ENCODE measurements around the gene MYNN.

Gene MYNN

DNA sequence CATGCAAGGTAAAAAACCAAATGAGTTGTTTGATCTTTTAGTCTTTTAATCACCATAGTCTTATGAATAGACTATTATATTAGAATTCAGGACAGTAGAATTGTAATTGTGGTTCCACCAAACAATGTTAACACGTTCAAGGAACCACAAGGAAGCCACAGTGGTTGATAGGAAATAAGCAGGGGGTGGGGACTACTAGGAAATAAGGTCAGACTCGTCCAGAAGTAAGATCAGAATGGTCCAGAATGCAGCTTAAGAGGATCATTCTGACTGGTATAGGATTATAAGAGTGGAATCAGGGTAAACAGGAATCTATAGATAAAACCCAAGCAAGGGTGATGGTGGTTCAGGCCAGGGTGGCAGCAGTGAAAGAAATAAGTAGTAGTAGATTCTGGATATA lies 7.5 kb downstream of the MYNN start:
- DNase-seq = no peak

DNA sequence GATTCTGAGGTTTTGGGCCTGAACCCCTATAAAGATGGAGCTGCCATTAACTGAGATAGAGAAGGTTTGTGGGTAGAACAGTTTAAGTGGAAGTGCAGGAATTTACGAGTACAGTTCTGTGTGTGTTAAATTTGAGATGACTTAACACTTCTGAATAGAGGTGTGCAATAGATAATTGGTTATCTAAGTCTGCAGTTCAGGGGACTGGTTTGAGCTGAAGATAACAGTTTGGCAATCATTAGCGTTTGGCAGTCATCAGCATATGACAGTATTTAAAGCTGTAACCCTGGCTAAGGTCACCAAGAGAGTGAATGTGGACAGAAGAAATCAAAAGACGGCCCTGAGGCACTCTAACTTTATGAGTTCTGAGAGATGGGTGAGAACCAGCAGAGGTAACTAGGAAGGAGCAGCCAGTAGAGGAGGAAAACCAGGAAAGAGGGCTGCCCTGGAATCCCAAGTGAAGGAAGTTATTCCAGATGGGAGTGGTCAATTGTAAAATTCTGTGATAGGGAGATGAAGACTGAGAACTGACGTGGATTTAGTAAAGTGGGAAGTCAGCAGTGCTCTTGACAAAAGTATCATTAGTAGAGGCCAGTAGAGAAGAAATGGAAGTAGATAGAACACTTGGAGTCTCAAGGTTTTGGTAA lies 8.1 kb downstream of the MYNN start:
- no peak for DNase-seq

DNA sequence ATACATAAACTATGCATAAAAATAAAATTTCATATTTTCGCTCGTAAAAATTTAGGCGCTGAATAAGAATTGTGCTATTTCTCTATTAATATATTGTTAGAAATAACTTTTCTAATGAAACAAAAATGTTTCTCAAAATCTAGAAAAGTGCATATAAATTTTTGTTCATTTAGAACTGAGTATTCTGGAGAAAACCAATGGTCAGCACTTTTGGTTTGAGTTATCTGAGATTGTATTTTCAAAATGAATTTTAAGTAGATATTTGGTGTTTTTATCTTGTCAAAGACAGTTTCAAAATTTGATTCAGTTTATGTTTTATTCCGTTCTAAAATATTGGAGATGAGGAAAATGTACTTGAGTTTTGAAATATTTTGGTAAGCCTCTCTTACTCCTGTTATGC lies 13.9 kb downstream of the MYNN start:
- no peak for DNase-seq

DNA sequence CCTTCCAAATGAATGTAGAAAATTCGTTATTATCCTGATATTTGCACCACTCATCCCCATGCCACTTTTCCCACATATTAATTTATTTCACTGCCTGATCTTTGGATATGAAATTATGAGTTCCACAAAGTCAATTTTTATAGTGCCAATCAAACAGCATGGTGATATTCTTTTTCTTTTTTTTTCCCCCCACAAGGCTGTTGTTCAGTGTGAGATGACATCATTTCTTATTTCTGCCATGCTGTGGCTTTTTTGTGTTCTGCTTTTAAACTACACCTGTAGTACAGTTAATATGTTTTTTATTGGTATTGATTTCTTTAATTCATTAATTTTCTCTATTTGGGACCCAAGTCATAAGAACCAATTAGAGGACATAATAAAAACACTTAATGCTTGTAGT lies 14.6 kb downstream of the MYNN start:
- DNase-seq = no peak

DNA sequence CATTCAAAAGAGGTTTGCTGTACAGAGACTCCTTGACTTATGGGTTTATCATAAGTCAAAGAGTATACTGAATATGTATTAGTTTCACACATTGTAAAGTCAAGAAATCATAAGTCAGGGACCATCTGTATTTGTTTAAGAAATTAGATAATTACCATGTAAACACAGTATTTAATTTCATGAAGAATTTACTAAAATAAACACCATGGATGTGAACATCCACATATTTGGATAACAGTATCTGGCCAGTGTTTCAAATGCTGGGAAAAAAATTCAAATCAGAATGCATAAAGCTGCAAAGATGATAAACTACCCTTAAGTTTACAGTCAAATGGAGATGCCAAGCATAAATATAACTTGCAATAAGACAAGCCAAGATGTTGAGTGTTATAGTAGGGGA lies 17.0 kb downstream of the MYNN start:
- no peak for DNase-seq

DNA sequence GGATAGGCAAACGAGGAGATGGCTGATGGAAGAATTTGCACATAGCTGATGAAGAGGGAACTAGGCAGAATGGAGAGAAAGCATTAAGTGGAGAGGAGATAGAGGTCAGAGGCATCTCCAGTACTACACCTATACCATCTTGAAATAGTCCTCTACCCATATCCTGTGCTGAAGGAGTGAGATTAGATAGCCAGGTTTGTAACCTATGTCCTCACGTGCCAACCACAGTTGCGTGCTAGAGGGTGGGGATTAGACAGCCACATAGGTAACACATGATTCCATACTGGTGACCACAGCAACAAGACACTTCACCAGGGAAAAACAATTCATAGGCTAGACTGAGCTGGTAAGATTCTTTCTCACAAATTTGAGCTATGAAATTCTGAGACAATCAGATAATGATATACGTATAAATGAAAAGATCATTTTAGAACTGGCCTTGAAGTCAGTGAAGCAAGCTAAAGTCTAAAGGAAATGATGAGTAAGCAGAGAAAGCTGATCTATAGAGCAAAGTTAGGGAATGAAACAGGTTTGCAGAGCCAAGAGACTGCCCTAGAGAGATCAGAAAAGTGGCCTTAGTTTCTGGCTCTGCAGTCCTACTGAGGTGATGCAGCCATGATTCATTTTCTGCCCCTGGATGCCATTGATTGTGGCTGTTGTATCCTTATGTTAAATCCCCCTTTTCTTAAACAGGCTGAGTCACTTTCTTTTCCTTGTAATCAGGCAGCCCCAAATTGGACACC lies 17.7 kb downstream of the MYNN start:
- no peak for DNase-seq

DNA sequence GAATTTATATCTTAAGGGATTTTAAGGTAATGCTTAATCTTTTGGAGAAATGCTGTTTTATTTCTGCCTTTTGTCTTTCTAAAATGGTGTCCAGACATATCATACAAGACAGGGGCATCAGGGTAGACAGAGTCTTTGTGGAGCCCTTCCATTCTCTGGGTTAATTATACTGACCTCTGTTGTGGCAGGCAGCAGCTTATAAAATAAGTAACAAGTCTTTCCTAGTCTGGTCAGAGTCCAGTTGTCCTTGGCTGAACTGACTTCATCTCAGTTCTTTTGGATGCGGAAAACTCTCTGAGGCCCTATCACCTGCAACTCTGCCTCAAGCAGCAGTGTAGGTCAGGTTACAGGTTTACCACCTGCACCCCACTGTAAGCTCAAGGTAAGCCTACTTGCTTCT lies 19.2 kb downstream of the MYNN start:
- no peak for DNase-seq

DNA sequence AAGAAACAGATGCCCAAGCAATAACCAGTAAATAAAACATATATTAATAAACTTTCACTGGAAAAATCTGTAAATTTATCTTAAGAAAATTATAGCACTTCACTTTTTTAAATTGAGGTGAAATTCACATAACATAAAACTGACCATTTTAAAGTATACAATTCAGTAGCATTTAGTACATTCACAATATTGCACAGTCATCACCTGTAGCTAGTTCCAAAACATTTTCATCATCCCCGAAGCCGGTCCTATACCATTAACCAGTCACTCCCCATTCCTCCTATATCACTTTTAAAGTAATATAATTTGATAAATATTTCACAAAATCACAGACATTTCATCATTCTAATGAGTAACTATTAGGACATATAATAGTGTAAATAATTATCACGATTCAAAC lies 31.5 kb downstream of the MYNN start:
- DNase-seq = no peak

DNA sequence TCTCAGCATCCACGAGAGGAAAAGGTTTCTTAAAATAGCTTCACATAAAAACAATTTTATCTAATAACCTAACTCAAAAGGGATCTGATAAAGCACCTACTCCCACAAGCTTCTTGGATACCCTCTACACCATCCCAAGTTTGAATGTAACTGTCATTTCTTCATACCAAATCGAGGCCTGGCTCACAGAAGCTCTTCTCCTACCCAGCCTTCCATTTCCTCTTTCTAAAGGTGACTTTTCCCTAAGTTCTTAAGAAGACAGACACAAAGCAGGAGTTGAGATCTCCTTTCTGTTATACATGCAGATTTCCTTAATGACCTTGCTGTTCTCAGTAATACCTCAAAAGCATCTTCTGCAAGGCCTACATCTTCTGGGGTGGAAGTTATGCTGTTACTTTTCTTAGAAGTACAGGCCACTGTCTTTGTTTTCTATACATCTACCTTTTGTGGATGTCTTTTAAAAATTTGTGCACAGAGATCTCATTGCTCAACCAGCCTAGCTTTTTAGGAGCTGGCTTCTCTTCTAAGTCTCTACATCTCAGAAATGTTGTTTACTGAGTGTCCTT lies 36.1 kb downstream of the MYNN start:
- DNase-seq = peak; percentile 21

DNA sequence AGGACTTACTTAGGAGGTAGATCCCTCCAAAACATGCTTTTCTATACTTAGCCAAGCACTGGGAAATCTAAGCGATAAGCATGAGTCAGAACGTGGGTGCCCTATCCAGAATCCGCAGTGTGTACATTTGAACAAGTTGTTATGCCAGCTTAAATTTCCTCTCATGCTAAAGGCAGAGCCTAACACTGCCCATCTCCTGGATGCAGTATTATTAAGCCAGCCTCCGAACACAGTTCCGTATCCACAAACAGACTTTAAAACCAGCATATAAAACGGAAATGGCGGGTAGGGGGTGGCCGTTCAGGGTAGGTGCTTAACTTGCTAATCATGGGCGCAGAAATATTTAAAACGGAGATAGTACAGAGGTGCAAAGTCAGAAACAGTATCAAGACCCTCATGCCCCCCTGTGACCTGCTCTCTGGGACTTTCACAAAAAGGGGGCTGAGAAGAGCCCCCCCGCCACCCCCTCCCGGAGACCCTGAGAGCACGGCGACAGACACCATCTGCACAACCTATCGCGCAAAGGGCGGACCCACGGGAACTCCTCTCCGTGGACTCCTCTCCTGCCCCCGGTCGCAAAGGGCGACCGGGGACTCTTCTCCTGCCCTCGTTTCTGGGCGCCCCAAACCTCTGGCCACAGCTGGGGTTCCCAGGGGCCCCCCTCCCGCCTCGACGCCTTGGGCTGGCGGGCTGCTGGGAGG lies 38.6 kb downstream of the MYNN start:
- peak; percentile 45 for DNase-seq

DNA sequence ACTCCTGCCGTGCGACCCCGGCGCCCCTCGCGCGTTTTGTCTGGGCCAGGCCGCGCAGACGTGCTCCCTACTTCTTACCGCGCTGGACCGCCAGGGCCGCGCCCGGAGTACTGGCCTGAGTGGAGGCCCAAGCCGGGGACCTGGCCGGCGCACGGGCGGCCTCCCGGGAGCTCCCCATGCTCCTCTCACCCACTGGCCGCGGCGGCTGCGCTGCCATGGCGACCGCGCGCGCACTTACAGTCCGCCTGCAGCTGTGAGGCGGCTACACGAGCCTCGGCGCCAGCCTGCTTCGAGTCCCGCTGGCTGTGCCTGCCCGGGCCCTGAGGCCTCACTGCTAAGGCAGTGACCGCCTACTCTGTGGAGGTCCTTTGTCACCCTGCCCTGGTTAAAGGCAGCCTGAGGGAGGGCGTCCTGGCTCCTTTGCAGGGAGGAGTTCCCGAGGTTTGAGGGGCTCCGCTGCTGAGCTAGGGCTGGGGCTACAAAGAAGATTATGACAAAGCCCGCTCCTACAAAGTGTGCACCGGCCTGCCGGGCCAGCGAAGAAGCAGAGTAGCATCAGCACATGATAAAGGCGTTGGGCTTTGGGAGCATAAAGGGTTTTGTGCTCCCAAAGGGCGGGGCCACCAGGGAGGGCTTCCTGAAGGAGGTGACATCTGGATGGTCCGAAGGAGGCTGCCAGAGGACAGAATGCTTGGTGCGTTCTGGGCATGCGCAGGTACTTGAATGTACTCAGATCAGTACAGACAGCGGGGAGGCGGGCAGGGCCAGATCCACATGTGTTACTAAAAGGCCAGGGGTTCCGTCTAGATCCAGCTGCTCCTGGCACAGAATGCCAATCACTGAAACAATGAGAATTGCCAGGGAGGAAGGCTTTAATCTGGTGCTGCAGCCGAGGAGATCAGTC lies 39.4 kb downstream of the MYNN start, which contains the start of the genes LRRC34 and LRRIQ4:
TSS of gene LRRC34 (minus strand) at position 573 of the 904 bp plus-strand sequence. CDS start at position 217, 356 bp downstream.
TSS of gene LRRIQ4 (plus strand) at position 539 of the 904 bp plus-strand sequence. CDS start 9,052 bp downstream, outside the sequence.
- DNase-seq = peak; percentile 96

DNA sequence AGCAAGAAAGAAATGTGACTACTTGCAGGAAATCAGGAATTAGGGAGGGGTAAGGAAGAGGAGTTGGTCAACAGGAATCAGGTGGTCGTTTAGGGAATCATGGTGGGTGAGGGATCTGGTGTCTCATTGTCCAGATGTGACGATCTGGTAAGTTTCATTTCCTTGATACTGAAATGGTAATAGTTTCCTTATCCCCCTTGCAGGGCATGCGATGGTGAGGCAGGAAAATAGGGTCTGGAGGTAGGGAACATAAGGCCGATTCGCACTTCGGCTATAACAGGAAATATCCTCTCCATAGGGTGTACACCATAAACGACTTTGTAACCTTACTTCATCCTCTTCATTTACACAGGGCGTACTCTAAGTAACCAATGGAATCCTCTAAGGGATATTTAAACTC lies 40.1 kb downstream of the MYNN start:
- peak; percentile 40 for DNase-seq

DNA sequence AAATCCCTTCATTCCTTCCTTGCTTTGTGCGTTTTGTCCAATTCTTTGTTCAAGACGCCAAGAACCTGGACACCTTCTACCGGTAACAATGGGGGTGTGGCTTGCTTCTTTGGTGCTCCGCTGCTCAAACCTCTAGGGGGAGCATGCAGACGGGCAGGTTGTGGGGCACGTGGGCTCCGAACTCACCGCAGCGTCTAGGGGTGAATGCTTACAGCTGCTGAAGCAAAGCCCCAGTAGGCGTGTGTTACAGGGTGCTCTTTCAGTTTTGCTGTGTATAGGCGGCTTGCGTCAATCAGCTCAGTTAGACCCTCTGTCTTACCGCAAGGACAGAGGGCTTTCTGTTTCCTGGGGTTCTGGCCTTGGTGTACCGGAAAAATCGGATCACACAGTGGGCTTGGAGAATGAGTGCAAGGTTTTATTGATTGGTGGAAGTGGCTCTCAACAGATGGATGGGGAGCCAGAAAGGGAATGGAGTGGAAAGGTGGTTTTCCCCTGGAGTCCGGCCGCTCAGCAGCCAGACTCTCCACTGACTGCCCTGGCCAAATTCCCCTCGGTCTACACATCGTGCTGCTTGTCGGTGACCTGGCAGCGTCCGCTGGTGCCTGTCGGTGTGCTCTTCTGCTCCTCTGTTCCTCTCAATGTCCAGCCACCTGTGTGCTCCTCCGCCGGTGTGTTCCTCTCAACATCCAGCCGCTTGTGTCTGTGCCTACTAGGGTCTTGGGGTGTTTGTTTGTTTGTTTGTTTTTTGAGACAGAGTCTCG lies 40.7 kb downstream of the MYNN start:
- peak; percentile 74 for DNase-seq

DNA sequence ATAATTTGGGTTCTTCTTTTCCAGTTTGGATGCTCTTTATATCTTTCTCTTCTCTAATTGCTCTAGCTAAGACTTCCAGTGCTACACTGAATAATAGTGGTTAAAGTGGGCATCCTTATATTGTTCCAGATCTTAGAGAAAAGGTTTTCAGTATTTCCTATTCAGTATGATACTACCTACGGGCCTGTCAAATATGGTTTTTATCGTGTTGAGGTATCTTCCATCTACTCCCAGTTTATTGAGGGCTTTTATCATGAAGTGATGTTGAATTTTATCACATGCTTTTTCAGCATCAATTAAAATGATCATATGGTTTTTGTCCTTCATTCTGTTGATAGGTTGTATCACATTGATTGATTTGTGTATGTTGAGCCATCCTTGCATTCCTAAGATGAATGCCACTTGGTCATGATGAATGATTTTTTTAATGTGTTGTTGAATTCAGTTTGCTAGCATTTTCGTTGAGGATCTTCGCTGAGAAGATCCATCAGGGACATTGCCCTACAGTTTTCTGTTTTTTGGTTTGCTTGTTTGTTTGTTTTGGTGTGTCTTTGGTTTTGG lies 42.5 kb downstream of the MYNN start:
- no peak for DNase-seq

DNA sequence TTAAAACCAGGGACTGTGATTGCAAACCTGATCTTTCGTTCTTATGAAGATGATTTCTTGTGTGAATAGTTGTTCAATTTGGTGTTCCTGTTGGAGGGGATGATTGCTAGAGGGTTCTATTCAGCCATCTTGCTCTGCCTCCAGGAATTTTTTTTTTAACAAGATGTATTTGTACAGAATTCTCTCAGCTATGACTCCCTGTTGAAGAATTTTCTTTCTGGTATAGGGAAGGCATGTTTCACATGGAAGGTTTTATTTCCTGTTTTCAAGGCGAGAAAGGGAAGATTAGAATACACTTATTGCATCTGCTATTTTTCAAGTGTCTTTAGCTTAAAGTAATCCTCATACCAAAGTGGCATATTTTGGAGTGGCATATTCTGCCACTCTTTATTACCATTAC lies 45.1 kb downstream of the MYNN start:
- peak; percentile 23 for DNase-seq

DNA sequence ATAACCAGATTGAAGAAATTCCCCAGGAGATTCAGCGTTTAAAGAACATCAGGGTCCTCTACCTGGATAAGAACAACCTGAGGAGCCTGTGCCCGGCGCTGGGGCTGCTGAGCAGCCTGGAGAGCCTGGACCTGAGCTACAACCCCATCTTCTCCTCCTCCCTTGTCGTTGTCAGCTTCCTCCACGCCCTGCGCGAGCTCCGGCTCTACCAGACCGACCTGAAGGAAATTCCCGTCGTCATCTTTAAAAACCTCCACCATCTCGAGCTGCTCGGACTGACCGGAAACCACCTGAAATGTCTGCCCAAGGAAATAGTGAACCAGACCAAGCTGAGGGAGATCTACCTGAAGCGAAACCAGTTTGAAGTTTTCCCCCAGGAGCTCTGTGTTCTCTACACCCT lies 48.9 kb downstream of the MYNN start:
- no peak for DNase-seq

DNA sequence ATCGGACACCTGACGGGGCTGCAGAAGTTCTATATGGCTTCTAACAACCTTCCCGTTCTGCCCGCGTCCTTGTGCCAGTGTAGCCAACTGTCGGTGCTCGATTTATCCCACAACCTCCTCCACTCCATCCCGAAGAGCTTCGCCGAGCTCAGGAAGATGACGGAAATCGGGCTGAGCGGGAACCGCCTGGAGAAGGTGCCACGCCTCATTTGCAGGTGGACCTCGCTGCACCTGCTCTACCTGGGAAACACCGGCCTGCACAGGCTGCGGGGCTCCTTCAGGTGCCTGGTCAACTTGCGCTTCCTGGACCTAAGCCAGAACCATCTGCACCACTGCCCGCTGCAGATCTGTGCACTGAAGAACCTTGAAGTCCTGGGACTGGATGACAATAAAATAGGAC lies 49.3 kb downstream of the MYNN start:
- no peak for DNase-seq

DNA sequence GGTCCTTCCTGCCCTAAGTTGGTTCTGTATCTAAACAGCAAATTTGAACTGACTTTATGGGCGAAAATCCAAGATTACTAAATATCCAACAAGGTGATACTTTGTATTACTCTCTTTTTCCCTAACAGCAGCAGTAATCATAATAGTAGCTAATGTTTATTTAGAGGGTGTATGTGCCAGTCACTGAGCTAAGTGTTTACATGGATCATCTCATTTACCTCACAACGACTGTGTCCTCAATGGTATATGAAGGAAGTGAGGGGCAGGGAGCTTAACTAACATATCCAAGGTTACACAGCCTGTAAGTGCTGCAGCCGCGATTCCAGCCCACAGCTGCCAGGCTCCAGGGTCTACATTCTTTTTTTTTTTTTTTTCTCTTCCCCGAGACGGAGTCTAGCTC lies 49.8 kb downstream of the MYNN start:
- DNase-seq = no peak

DNA sequence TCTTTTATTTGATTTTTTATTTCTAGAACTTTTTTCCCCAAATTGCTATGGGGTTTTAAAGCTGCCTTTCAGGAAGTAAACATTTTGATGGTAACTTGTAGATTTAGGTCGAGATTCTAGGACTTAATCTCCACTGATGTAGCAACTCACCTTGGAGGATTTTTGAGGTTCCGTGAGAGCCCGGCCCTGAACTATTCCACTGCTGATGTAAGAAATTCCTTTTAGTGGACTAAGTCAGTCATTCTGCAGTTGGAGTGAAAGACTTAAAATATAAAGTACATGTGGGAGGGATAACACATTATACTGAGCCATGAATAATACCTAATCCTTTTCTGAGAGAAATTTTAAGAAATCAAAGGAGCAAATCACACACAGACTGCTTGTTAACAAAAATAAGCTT lies 52.1 kb downstream of the MYNN start:
- DNase-seq = no peak

DNA sequence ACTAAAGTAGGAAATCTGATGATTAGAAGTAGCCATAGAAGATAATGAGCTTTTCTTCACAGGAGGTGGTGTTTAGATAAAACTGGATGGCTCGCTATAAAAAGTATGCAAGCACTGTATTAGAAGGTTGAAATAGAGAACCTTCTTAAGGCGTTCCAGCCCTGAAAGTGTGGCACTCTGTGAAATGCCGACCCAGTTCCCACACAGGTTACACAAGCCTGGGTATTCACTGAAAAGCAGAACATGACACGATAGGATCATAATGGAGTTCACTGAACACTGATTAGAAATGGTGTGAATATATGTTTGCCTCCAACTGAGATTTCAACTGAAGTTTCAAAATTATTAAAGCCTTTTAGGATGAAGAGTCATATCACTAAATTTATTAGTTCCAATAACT lies 54.5 kb downstream of the MYNN start:
- DNase-seq = no peak

DNA sequence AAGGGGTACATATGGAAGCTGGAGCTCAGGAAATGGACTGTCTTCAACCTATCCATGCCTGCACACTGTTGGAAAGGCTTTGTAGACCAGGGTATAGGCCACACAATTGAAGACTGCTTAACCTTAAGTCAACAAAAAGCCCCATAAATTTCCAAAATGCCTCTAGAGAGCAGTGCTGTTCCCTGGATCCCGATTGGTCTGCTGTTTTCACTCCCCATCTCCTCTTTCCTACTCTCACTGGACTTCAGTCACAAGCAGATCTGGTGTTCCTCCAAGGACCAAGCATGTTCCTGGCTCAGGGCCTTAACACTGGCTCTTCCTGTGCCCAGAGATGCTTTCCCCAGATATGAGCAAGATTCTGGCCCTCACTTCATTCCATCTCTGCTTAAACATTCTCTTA lies 62.3 kb downstream of the MYNN start:
- DNase-seq = no peak

All from MV-4-11 (cell line).